Glutamatergic neuron (in vitro differentiated cells): ENCODE measurements around the gene CANX. TPM values are rescaled to one million over a fixed set of nuclear protein-coding genes. Genes with fewer than 3 reads are reported as not detected.

Experiments used
- DNase-seq: peaks from one replicate; pipeline ENCODE4 v3.0.0; 2022
- H3K27ac Mint-ChIP-seq: one replicate; pipeline ENCODE4 v1.8.0; 2020; ENCODE audit warnings: mild to moderate bottlenecking, mixed read lengths, inconsistent platforms; ENCODE audit not compliant: unreplicated experiment
- H3K27me3 Mint-ChIP-seq: one replicate; pipeline ENCODE4 v1.8.0; 2020; ENCODE audit warnings: mild to moderate bottlenecking, moderate library complexity, mixed read lengths, inconsistent platforms; ENCODE audit not compliant: unreplicated experiment
- H3K36me3 Mint-ChIP-seq: one replicate; pipeline ENCODE4 v1.8.0; 2020; ENCODE audit warnings: mild to moderate bottlenecking, mixed read lengths, inconsistent platforms; ENCODE audit not compliant: unreplicated experiment
- H3K4me1 Mint-ChIP-seq: one replicate; pipeline ENCODE4 v1.8.0; 2020; ENCODE audit warnings: mild to moderate bottlenecking, low read depth, mixed read lengths, inconsistent platforms; ENCODE audit not compliant: unreplicated experiment
- H3K4me3 Mint-ChIP-seq: one replicate; pipeline ENCODE4 v1.8.0; 2020; ENCODE audit warnings: mild to moderate bottlenecking, mixed read lengths, inconsistent platforms; ENCODE audit not compliant: unreplicated experiment
- H3K9me3 Mint-ChIP-seq: one replicate; pipeline ENCODE4 v1.8.0; 2020; ENCODE audit warnings: mild to moderate bottlenecking, moderate library complexity, mixed read lengths, inconsistent platforms; ENCODE audit not compliant: unreplicated experiment
- total RNA-seq: library from RNA; stranded (reverse); fragmentation: NEBNext Ultra II Directional; extraction: Animal tissue kit (Norgen Biotek cat#: 25700); gene quantifications from one replicate; pipeline ENCODE4 v1.2.1, GENCODE V29; 2021; ENCODE audit not compliant: unreplicated experiment
- TF ChIP-seq, protein P1 (sequence below): fragments of 200-600 bp; sonication (generic); IDR thresholded peaks from one replicate; pipeline ENCODE4 v1.5.0; 2021; ENCODE audit not compliant: partially characterized antibody, unreplicated experiment

Gene CANX
- total RNA-seq, 1 donor from 2014 or later: 363 TPM

DNA sequence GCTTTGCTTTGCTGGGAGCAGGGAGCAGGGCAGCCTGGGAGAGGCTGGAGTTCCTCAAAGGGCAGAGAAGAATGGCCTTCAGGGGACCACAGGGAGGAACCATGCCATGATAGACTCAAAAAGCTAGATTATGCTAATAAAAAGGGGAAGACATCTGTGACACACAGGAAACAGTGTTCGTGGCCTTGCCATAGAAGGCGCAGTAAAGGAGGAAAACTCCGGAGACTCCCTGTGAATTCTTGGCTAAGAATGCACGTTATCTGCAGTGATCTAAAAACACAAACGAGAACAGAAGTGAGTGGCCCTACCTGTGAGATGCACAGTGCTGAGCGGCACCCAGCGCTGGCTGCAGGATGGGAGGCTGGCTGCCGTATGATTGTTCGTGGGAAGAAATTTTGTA lies 79.1 kb downstream of the CANX start:
- TF ChIP-seq, protein P1, sequence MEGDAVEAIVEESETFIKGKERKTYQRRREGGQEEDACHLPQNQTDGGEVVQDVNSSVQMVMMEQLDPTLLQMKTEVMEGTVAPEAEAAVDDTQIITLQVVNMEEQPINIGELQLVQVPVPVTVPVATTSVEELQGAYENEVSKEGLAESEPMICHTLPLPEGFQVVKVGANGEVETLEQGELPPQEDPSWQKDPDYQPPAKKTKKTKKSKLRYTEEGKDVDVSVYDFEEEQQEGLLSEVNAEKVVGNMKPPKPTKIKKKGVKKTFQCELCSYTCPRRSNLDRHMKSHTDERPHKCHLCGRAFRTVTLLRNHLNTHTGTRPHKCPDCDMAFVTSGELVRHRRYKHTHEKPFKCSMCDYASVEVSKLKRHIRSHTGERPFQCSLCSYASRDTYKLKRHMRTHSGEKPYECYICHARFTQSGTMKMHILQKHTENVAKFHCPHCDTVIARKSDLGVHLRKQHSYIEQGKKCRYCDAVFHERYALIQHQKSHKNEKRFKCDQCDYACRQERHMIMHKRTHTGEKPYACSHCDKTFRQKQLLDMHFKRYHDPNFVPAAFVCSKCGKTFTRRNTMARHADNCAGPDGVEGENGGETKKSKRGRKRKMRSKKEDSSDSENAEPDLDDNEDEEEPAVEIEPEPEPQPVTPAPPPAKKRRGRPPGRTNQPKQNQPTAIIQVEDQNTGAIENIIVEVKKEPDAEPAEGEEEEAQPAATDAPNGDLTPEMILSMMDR: no peak
- peaks cover 10% of the 10 kb centered on the region for H3K27me3 Mint-ChIP-seq
- H3K9me3 Mint-ChIP-seq: peaks cover 10% of the 10 kb centered on the region
- no peak for DNase-seq
- peaks cover 5% of the 10 kb centered on the region for H3K36me3 Mint-ChIP-seq
- H3K4me3 Mint-ChIP-seq: peak overlapping the region; percentile 71
- H3K27ac Mint-ChIP-seq: peak overlapping the region; percentile 87
- H3K4me1 Mint-ChIP-seq: peaks cover 31% of the 10 kb centered on the region

DNA sequence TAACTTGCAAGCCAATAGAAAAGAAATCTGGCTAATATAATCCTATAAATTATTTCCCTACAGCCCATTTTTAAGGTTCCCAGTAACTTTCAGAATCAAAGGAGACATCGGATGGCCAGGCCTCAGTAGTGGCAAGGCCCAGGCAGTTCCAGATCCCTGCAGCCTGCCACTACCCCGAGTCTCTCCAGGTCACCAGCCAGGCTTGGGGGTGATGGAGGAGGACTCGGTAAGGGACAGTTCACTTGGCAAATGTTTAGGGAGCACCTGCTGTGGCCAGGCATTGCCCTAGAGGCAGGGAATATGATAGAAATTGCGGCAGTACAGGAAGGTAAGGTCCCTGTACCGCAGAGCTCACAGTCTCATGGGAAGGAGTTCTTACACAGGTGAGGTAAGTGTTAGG lies 79.8 kb downstream of the CANX start:
- Mint-ChIP-seq H3K27me3 (peaks cover 8% of the 10 kb centered on the region), H3K27ac (peak overlapping the region; percentile 87), H3K4me3 (peak overlapping the region; percentile 63), H3K9me3 (peaks cover 9% of the 10 kb centered on the region), H3K36me3 (no peaks in the 10 kb centered on the region), H3K4me1 (peaks cover 31% of the 10 kb centered on the region)
- no peak for DNase-seq
- TF ChIP-seq, protein P1: no peak

DNA sequence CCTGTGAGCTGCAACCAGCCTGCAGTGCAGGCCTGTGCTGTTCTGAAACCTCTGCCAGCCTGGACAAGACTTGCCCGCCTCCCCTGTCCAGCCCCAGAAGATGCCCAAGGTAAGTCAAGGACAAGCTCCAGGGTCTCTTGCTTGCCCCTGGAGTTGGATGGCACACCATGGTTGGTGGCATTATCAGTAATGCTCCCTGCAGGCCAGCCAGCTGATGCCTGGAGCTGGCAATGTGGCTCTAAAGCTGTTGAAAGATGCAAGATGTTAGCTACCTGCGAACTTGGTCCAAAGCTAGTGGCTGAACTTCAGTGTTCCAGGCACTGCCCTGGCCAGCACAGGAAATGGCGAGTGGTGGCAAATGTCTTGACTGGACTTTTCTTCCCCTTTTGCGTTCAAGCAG lies 81.1 kb downstream of the CANX start:
- Mint-ChIP-seq H3K27ac (peak overlapping the region; percentile 86), H3K36me3 (no peaks in the 10 kb centered on the region), H3K27me3 (peaks cover 6% of the 10 kb centered on the region), H3K4me1 (peaks cover 30% of the 10 kb centered on the region), H3K9me3 (peaks cover 9% of the 10 kb centered on the region), H3K4me3 (no peak overlapping the region)
- TF ChIP-seq, protein P1: no peak
- DNase-seq: no peak

DNA sequence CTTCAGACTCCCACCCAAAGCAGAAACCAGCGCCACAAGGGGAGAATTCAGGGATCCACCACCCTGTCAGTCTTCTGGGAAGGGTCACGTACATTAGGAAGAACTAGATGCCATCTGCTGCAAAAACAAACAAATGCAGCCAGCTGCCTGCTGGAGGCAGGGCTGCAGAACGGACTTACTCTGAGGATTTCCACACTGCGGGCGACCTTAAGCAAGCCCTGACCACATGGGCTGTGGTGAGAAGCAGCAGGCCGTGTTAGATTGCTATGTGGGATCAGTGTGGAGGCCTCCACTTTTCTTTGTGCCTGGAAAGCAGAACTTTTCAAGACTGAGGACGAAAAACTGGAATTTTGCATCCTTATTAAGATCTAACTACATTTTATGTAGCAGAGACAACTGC lies 81.6 kb downstream of the CANX start:
- peaks cover 9% of the 10 kb centered on the region for H3K9me3 Mint-ChIP-seq
- DNase-seq: no peak
- no peaks in the 10 kb centered on the region for H3K36me3 Mint-ChIP-seq
- peaks cover 30% of the 10 kb centered on the region for H3K4me1 Mint-ChIP-seq
- TF ChIP-seq, protein P1: no peak
- no peak overlapping the region for H3K4me3 Mint-ChIP-seq
- H3K27me3 Mint-ChIP-seq: peaks cover 6% of the 10 kb centered on the region
- peak overlapping the region; percentile 86 for H3K27ac Mint-ChIP-seq

Other genes with a start within 250 kb of the CANX start
- gene RUFY1, start 148.4 kb upstream of the CANX start, total RNA-seq: 30.4 TPM
- 1,021 TPM for gene HNRNPH1, start 75.3 kb upstream of the CANX start, total RNA-seq
- not detected for gene CBY3, start 17.9 kb upstream of the CANX start, total RNA-seq
- gene MAML1, start 33.9 kb downstream of the CANX start, total RNA-seq: 30.0 TPM
- gene LTC4S, start 95.0 kb downstream of the CANX start, total RNA-seq: 0.91 TPM
- 140 TPM for gene MGAT4B, start 107.9 kb downstream of the CANX start, total RNA-seq
- 97.0 TPM for gene SQSTM1, start 121.9 kb downstream of the CANX start, total RNA-seq
- gene MRNIP, start 159.8 kb downstream of the CANX start, total RNA-seq: 60.2 TPM
- 81.8 TPM for gene TBC1D9B, start 208.9 kb downstream of the CANX start, total RNA-seq